ENCODE results near the gene C5.

Gene C5

DNA sequence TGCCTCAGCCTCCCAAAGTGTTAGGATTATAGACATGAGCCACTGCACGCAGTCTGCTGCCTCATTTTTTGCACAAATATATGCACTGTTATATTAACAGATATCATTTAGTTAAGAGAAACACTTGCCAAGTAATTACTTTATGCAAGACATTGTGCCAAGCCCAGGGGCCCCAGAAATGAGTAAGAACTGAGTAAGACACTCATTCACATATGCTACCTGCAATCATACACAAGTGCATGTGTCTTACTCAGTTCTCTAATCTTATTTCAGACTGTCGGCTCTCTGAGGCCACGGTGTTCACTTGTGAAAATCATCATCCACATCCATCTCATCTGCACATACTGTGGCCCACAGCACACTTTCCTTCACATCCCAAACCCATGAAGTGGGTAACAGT is 139.4 kb downstream of the C5 start:
- DNase-seq (ENCODE audit: low read depth in 2 of 2), result no peak

DNA sequence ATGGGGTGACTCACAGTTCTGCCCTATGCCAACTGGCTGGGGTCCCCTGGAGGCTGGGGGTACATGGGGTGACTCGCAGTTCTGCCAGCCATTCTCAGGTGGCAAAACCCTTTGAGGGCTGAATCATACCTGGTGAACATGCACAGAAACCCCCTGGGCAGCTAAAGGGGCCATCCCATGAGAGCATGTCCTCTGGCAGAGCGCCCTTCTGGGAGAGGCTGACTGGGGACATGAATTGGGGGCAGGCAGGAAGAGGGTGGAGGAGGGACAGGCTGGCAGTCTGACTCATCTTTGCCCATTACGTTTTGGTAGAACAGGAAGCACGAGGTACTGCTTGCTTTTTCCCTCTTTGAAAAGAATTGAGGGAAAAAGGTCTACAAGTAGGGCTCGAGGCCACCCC is 140.2 kb downstream of the C5 start:
- DNase-seq (ENCODE audit: low read depth in 2 of 2), result no peak

- DNase-seq (ENCODE audit: low read depth in 2 of 2), result no peak
These were observed 144.5 kb downstream of the C5 start for GRCh38 chr9:120905315-120906164.

DNA sequence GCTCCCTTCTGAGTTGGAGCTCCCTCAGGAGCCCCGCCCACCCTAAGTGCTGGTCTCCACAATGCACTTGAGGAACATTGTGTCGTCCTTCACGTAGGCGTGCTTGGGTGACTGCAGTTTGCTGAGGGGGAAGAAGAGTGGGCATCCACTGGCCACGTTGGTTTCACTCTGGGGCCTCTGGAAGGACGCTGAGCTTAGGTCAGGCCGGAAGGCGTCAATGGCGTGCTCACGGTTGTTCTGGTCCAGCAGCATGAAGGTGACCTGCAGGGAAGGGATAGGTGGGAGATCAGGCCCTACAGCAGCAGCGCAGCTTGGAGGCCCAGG is 145.1 kb downstream of the C5 start:
- DNase-seq (ENCODE audit: low read depth in 2 of 2), result no peak

DNA sequence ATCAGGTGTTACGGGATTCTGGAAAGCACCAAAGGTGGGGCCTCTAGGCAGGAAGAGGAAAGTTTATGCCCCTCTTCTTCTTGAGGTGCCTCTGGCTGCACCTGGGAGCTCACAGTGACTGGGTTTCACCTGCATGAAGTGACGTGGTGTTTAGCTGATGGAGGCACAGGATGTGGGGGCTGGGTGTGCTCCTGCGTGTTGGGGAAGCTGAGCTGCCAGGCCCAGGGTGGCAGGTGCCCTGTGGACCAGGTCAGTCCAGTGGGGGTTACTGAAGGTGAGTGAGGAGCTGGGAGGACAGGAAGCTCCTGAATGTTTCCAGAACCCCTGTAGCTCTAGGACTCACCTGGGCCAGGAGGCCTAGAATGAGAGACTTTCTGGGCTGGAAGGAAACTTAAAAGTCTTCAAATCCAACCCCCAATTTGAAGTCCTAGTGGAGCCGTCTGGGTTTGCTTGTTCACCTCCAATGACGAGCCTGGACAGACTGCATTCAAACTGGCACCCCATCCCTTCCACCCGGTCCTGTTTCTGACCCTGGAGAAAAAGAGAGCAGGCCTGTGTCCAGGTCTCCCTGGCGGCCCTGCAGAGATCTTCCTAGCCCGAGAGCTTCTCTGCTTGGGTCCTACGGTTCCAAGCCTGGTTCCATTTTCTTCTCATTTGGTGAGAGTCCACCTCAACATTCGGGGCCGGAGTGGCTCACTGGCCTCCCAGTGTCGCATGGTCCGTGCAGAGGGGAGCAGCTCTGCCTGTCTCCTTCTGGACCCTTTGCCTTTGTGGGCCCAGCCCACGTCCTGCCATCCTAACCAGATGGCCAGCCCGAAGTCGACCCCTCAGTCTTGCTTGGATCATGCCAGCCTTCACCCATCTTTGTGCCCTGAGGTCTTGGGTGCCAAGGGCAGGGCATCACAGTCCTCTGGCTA is 145.8 kb downstream of the C5 start:
- no peak for DNase-seq (ENCODE audit: low read depth in 2 of 2)

GRCh38 chr9:120902569-120903535 is 147.2 kb downstream of the C5 start:
- no peak for DNase-seq (ENCODE audit: low read depth in 2 of 2)

Measured in stimulated activated CD4-positive, alpha-beta T cell treated with anti-CD3 and anti-CD28 coated beads, Interleukin-1b, Interleukin-23, amount 100 ng/mL, for 1 hour (primary cell).